WTC11 (cell line): Measurements from ENCODE around the gene CD82. TPM values are rescaled to one million over a fixed set of nuclear protein-coding genes. Genes with fewer than 3 reads are reported as not detected.

Source experiments
- ATAC-seq: fragments of 200-7000 bp; cut with Tn5 transposase; 2 replicates; pipeline ENCODE4 v1.10.0; 2021; ENCODE audit warnings: mild to moderate bottlenecking, moderate library complexity
- CTCF ChIA-PET: fragments of 300-600 bp; sonication (Branson Sonifier 250); formaldehyde crosslinking; loops from one replicate; lab custom pipeline; 2021; ENCODE audit warnings: antibody characterized with exemption; lab: Charles Lee
- POLR2A ChIA-PET: fragments of 350-600 bp; sonication (Branson Sonifier 250); formaldehyde crosslinking; loops from one replicate; lab custom pipeline; 2021; ENCODE audit warnings: antibody characterized with exemption; lab: Charles Lee
- DNase-seq: peaks from one replicate; pipeline ENCODE4 v3.0.0; 2021; ENCODE audit warnings: low spot score
- H3K27ac Mint-ChIP-seq: 2 replicates; pipeline ENCODE4 v1.8.0; 2021; ENCODE audit warnings: mixed read lengths
- H3K27me3 Mint-ChIP-seq: 2 replicates; pipeline ENCODE4 v1.8.0; 2021; ENCODE audit warnings: low read depth, mild to moderate bottlenecking, moderate library complexity, mixed read lengths
- H3K36me3 Mint-ChIP-seq: 2 replicates; pipeline ENCODE4 v1.8.0; 2021; ENCODE audit warnings: mixed read lengths
- H3K4me1 Mint-ChIP-seq: 2 replicates; pipeline ENCODE4 v1.8.0; 2022; ENCODE audit warnings: mixed read lengths
- H3K4me3 Mint-ChIP-seq: 2 replicates; pipeline ENCODE4 v1.8.0; 2021; ENCODE audit warnings: mild to moderate bottlenecking, moderate library complexity, mixed read lengths
- H3K9me3 Mint-ChIP-seq: 2 replicates; pipeline ENCODE4 v1.8.0; 2021; ENCODE audit warnings: mixed read lengths
- ELF4 ChIP-seq: sonication (generic); formaldehyde crosslinking; IDR thresholded peaks from 2 replicates; pipeline ENCODE4 v1.8.1; 2022; ENCODE audit warnings: low read depth, mild to moderate bottlenecking, moderate library complexity, missing genetic modification reagents
- EMX1 ChIP-seq: fragments of 250-450 bp; sonication (Bioruptor Pico); IDR thresholded peaks from 2 replicates; pipeline ENCODE4 v1.8.0; 2021; ENCODE audit warnings: mild to moderate bottlenecking
- ESRRA ChIP-seq: sonication (generic); formaldehyde crosslinking; IDR thresholded peaks from 2 replicates; pipeline ENCODE4 v1.8.1; 2022; ENCODE audit warnings: mild to moderate bottlenecking, missing genetic modification reagents, borderline replicate concordance
- GABPB1 ChIP-seq: sonication (generic); formaldehyde crosslinking; IDR thresholded peaks from 2 replicates; pipeline ENCODE4 v1.8.1; 2023; ENCODE audit warnings: mild to moderate bottlenecking, missing genetic modification reagents
- GTF2I ChIP-seq: fragments of 250-450 bp; sonication (Bioruptor Pico); conservative IDR thresholded peaks from 2 replicates; pipeline ENCODE4 v1.4.0; 2021; ENCODE audit warnings: mild to moderate bottlenecking
- IRF2 ChIP-seq: sonication (generic); formaldehyde crosslinking; IDR thresholded peaks from 2 replicates; pipeline ENCODE4 v1.8.0; 2022; ENCODE audit warnings: low read depth, missing genetic modification reagents, borderline replicate concordance
- JAZF1 ChIP-seq: fragments of 250-450 bp; sonication (Bioruptor Pico); IDR thresholded peaks from 2 replicates; pipeline ENCODE4 v1.9.0; 2021; ENCODE audit warnings: moderate library complexity, mild to moderate bottlenecking, inconsistent platforms
- NR2C2 ChIP-seq: sonication (generic); formaldehyde crosslinking; IDR thresholded peaks from 2 replicates; pipeline ENCODE4 v1.8.0; 2022; ENCODE audit warnings: mild to moderate bottlenecking, missing genetic modification reagents
- PRRX2 ChIP-seq: fragments of 250-450 bp; sonication (Bioruptor Pico); IDR thresholded peaks from 2 replicates; pipeline ENCODE4 v1.8.0; 2021; ENCODE audit warnings: mild to moderate bottlenecking
- TEAD4 ChIP-seq: sonication (generic); formaldehyde crosslinking; IDR thresholded peaks from 2 replicates; pipeline ENCODE4 v1.8.0; 2022; ENCODE audit warnings: mild to moderate bottlenecking, missing genetic modification reagents
- ZBTB21 ChIP-seq: sonication (generic); formaldehyde crosslinking; IDR thresholded peaks from 2 replicates; pipeline ENCODE4 v1.8.1; 2023; ENCODE audit warnings: mild to moderate bottlenecking, missing genetic modification reagents, borderline replicate concordance
- ZNF219 ChIP-seq: sonication (generic); formaldehyde crosslinking; IDR thresholded peaks from 2 replicates; pipeline ENCODE4 v1.8.0; 2023; ENCODE audit warnings: missing genetic modification reagents, mild to moderate bottlenecking, borderline replicate concordance
- ZNF263 ChIP-seq: sonication (generic); formaldehyde crosslinking; IDR thresholded peaks from 2 replicates; pipeline ENCODE4 v1.8.1; 2022; ENCODE audit warnings: low read depth, mild to moderate bottlenecking, moderate library complexity, missing genetic modification reagents
- ZNF317 ChIP-seq: sonication (generic); formaldehyde crosslinking; IDR thresholded peaks from 2 replicates; pipeline ENCODE4 v1.8.1; 2023; ENCODE audit warnings: low read depth, mild to moderate bottlenecking, moderate library complexity, missing genetic modification reagents, borderline replicate concordance
- ZNF396 ChIP-seq: fragments of 250-450 bp; sonication (Bioruptor Pico); IDR thresholded peaks from 2 replicates; pipeline ENCODE4 v1.8.0; 2021; ENCODE audit warnings: mild to moderate bottlenecking, moderate library complexity, borderline replicate concordance
- total RNA-seq: library from RNA; stranded (reverse); gene quantifications from 3 replicates; pipeline ENCODE4 v1.2.3, GENCODE V29; 2021
- TF ChIP-seq, protein P1 (sequence below): sonication (generic); formaldehyde crosslinking; IDR thresholded peaks from 2 replicates; pipeline ENCODE4 v1.8.0; 2022; ENCODE audit warnings: mild to moderate bottlenecking, missing genetic modification reagents
- TF ChIP-seq, protein P2 (sequence below): fragments of 250-450 bp; sonication (Bioruptor Pico); IDR thresholded peaks from 2 replicates; pipeline ENCODE4 v1.9.0; 2021; ENCODE audit warnings: moderate library complexity, mild to moderate bottlenecking, inconsistent platforms, borderline replicate concordance
- TF ChIP-seq, protein P3 (sequence below): sonication (generic); formaldehyde crosslinking; IDR thresholded peaks from 2 replicates; pipeline ENCODE4 v1.8.0; 2022; ENCODE audit warnings: missing genetic modification reagents
- TF ChIP-seq, protein P4 (sequence below): sonication (generic); formaldehyde crosslinking; IDR thresholded peaks from 2 replicates; pipeline ENCODE4 v1.8.1; 2023; ENCODE audit warnings: mild to moderate bottlenecking, missing genetic modification reagents
- TF ChIP-seq, protein P5 (sequence below): sonication (generic); formaldehyde crosslinking; IDR thresholded peaks from 2 replicates; pipeline ENCODE4 v1.8.1; 2022; ENCODE audit warnings: mild to moderate bottlenecking, moderate library complexity, missing genetic modification reagents

CD82 gene
- total RNA-seq, 1 experiment from 2014 or later: 15.5 TPM

DNA sequence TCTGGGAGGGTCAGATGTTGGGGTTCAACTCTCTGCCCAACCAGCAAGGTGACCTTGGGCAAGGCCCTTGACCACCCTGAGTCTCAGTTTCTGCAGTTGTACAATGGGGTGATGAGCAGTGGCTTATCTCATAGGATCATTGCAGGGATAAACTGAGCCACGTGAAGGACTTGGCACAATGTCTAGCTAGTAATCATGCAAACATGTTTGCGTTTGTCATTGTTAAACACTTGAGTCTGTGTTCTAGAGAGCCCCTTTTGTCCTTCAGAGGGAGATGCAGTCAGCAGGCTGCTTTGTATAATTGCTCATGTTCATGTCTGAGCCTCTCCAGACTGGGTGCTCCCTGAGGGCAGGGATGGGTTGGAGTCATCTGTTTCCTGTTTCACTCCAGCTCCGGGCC, 15.8 kb downstream of the CD82 start:
- TF ChIP-seq IRF2: no peak
- TF ChIP-seq ZNF317 (CRISPR knock-in tag): no peak
- TF ChIP-seq ZNF219 (CRISPR knock-in tag): no peak
- TF ChIP-seq ZNF263: no peak
- TF ChIP-seq, protein P1, sequence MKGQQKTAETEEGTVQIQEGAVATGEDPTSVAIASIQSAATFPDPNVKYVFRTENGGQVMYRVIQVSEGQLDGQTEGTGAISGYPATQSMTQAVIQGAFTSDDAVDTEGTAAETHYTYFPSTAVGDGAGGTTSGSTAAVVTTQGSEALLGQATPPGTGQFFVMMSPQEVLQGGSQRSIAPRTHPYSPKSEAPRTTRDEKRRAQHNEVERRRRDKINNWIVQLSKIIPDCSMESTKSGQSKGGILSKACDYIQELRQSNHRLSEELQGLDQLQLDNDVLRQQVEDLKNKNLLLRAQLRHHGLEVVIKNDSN: no peak
- no peak for TF ChIP-seq TEAD4
- TF ChIP-seq ZBTB21 (CRISPR knock-in tag): no peak
- TF ChIP-seq ESRRA (CRISPR knock-in tag): no peak
- no peak for TF ChIP-seq JAZF1 (CRISPR knock-in tag)
- TF ChIP-seq EMX1 (CRISPR knock-in tag): no peak
- TF ChIP-seq, protein P2, sequence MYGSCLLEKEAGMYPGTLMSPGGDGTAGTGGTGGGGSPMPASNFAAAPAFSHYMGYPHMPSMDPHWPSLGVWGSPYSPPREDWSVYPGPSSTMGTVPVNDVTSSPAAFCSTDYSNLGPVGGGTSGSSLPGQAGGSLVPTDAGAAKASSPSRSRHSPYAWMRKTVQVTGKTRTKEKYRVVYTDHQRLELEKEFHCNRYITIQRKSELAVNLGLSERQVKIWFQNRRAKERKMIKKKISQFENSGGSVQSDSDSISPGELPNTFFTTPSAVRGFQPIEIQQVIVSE (CRISPR knock-in tag): no peak
- TF ChIP-seq ELF4 (CRISPR knock-in tag): no peak
- TF ChIP-seq, protein P3, sequence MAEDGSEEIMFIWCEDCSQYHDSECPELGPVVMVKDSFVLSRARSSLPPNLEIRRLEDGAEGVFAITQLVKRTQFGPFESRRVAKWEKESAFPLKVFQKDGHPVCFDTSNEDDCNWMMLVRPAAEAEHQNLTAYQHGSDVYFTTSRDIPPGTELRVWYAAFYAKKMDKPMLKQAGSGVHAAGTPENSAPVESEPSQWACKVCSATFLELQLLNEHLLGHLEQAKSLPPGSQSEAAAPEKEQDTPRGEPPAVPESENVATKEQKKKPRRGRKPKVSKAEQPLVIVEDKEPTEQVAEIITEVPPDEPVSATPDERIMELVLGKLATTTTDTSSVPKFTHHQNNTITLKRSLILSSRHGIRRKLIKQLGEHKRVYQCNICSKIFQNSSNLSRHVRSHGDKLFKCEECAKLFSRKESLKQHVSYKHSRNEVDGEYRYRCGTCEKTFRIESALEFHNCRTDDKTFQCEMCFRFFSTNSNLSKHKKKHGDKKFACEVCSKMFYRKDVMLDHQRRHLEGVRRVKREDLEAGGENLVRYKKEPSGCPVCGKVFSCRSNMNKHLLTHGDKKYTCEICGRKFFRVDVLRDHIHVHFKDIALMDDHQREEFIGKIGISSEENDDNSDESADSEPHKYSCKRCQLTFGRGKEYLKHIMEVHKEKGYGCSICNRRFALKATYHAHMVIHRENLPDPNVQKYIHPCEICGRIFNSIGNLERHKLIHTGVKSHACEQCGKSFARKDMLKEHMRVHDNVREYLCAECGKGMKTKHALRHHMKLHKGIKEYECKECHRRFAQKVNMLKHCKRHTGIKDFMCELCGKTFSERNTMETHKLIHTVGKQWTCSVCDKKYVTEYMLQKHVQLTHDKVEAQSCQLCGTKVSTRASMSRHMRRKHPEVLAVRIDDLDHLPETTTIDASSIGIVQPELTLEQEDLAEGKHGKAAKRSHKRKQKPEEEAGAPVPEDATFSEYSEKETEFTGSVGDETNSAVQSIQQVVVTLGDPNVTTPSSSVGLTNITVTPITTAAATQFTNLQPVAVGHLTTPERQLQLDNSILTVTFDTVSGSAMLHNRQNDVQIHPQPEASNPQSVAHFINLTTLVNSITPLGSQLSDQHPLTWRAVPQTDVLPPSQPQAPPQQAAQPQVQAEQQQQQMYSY: no peak
- no peak for TF ChIP-seq GTF2I (CRISPR knock-in tag)
- no peak for TF ChIP-seq NR2C2 (CRISPR knock-in tag)
- TF ChIP-seq GABPB1 (CRISPR knock-in tag): no peak
- TF ChIP-seq, protein P4, sequence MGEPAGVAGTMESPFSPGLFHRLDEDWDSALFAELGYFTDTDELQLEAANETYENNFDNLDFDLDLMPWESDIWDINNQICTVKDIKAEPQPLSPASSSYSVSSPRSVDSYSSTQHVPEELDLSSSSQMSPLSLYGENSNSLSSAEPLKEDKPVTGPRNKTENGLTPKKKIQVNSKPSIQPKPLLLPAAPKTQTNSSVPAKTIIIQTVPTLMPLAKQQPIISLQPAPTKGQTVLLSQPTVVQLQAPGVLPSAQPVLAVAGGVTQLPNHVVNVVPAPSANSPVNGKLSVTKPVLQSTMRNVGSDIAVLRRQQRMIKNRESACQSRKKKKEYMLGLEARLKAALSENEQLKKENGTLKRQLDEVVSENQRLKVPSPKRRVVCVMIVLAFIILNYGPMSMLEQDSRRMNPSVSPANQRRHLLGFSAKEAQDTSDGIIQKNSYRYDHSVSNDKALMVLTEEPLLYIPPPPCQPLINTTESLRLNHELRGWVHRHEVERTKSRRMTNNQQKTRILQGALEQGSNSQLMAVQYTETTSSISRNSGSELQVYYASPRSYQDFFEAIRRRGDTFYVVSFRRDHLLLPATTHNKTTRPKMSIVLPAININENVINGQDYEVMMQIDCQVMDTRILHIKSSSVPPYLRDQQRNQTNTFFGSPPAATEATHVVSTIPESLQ (CRISPR knock-in tag): no peak
- no peak for TF ChIP-seq PRRX2 (CRISPR knock-in tag)
- no peak for TF ChIP-seq ZNF396
- TF ChIP-seq, protein P5, sequence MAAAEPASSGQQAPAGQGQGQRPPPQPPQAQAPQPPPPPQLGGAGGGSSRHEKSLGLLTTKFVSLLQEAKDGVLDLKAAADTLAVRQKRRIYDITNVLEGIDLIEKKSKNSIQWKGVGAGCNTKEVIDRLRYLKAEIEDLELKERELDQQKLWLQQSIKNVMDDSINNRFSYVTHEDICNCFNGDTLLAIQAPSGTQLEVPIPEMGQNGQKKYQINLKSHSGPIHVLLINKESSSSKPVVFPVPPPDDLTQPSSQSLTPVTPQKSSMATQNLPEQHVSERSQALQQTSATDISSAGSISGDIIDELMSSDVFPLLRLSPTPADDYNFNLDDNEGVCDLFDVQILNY (CRISPR knock-in tag): no peak
- H3K9me3 Mint-ChIP-seq: peaks cover 5% of the 10 kb centered on the region
- H3K27ac Mint-ChIP-seq: no peak overlapping the region
- ChIA-PET CTCF (interaction anchor here (1.1 to 1.8 kb wide), 3 partner anchors 16 to 330 kb away, joined by 3 to 6 read pairs (median 4); partner anchors contain the start of gene CD82), POLR2A (no interaction called here)
- DNase-seq (no peak), ATAC-seq (no peak)
- peaks cover 3% of the 10 kb centered on the region for H3K4me1 Mint-ChIP-seq
- no peaks in the 10 kb centered on the region for H3K36me3 Mint-ChIP-seq
- no peak overlapping the region for H3K4me3 Mint-ChIP-seq
- H3K27me3 Mint-ChIP-seq: peaks cover 4% of the 10 kb centered on the region; the same call in 1 of the 2 replicates
